Measurements from ENCODE around the gene MZF1.

The MZF1 gene

DNA sequence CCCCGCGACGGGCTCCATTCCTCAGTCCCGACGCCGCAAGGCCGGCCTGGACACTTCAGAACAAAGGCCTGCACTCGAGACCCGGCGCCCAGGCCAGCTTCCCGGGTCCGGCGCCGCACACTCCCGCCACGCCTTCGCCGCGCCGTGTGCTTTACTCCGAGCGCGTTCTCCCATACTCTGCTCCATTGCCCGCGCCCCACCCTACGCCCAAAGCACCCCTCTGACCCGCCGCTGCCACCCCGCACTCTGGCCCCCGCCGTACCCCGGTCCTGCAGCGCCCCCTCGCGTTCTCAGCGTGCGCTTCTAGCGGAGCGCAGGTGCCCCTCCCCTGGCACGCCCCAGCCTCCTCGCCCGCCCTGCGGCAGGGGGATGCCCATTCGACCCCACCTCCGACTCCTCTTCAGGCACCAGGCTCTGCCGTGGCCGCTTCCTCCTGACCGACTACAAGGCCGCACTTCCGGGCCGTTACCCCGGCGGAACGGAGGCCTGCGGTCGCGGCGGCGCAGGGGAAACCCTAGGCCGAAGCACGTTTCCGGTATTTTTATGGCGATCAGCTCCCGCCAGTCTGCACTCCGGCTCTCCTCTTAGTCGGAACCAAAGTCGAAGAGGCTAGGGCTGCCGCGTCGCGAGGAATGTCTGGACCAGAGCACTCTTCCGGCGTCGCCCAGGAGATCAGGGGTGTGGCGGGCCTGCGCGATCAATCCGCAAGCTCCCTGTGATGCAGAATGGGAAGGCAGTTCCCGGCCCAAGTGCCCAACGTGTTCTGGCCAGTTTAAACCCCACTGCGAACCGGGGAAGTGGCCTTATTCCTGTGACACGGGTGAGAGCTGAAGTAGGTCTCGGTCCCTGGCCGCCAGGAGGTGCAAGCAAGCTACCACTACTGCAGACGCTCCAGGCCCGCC, 53.5 kb downstream of the MZF1 start, which contains the start of gene ZBTB45 (continued):
- peak; percentile 99 for TF ChIP-seq PATZ1 (tag by site-specific recombination; IDR thresholded peaks at IDR 0.05)
- peak; percentile 71 for TF ChIP-seq SCRT2 (tag by site-specific recombination; IDR thresholded peaks at IDR 0.05)
- 0 out of 2 replicates have a peak, but pooled peaks have one; percentile 47 for TF ChIP-seq ZNF626 (tag by site-specific recombination; IDR thresholded peaks at IDR 0.05)
- TF ChIP-seq, protein P1, sequence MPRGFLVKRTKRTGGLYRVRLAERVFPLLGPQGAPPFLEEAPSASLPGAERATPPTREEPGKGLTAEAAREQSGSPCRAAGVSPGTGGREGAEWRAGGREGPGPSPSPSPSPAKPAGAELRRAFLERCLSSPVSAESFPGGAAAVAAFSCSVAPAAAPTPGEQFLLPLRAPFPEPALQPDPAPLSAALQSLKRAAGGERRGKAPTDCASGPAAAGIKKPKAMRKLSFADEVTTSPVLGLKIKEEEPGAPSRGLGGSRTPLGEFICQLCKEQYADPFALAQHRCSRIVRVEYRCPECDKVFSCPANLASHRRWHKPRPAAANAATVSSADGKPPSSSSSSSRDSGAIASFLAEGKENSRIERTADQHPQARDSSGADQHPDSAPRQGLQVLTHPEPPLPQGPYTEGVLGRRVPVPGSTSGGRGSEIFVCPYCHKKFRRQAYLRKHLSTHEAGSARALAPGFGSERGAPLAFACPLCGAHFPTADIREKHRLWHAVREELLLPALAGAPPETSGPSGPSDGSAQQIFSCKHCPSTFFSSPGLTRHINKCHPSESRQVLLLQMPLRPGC (tag by site-specific recombination; IDR thresholded peaks at IDR 0.05) = no peak; the same call in 1 of the 2 replicates
- no peak for TF ChIP-seq ZNF214 (tag by site-specific recombination; IDR thresholded peaks at IDR 0.05; ENCODE audit: borderline replicate concordance)
- no peak for TF ChIP-seq ZNF354C (tag by site-specific recombination; IDR thresholded peaks at IDR 0.05; ENCODE audit: borderline replicate concordance, low read depth)
- peak; percentile 87 for TF ChIP-seq ZNF394 (tag by site-specific recombination; IDR thresholded peaks at IDR 0.05; ENCODE audit: borderline replicate concordance)
- TF ChIP-seq KLF8 (tag by site-specific recombination; IDR thresholded peaks at IDR 0.05) = peak; percentile 100
- no peak for TF ChIP-seq ZNF830 (tag by site-specific recombination; IDR thresholded peaks at IDR 0.05; ENCODE audit: low read depth)
- TF ChIP-seq, protein P2, sequence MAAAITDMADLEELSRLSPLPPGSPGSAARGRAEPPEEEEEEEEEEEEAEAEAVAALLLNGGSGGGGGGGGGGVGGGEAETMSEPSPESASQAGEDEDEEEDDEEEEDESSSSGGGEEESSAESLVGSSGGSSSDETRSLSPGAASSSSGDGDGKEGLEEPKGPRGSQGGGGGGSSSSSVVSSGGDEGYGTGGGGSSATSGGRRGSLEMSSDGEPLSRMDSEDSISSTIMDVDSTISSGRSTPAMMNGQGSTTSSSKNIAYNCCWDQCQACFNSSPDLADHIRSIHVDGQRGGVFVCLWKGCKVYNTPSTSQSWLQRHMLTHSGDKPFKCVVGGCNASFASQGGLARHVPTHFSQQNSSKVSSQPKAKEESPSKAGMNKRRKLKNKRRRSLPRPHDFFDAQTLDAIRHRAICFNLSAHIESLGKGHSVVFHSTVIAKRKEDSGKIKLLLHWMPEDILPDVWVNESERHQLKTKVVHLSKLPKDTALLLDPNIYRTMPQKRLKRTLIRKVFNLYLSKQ (tag by site-specific recombination; IDR thresholded peaks at IDR 0.05; ENCODE audit: borderline replicate concordance) = 0 out of 2 replicates have a peak, but pooled peaks have one; percentile 2
- TF ChIP-seq HOXD13 (CRISPR knock-in tag; IDR thresholded peaks at IDR 0.05; ENCODE audit: borderline replicate concordance) = peak; percentile 99
- TF ChIP-seq ZNF366 (tag by site-specific recombination; conservative IDR thresholded peaks at IDR 0.05) = peak; percentile 53; the same call in 1 of the 2 replicates
- peak; percentile 73 for TF ChIP-seq ZNF600 (tag by site-specific recombination; IDR thresholded peaks at IDR 0.05)
- TF ChIP-seq, protein P3, sequence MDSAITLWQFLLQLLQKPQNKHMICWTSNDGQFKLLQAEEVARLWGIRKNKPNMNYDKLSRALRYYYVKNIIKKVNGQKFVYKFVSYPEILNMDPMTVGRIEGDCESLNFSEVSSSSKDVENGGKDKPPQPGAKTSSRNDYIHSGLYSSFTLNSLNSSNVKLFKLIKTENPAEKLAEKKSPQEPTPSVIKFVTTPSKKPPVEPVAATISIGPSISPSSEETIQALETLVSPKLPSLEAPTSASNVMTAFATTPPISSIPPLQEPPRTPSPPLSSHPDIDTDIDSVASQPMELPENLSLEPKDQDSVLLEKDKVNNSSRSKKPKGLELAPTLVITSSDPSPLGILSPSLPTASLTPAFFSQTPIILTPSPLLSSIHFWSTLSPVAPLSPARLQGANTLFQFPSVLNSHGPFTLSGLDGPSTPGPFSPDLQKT (IDR thresholded peaks at IDR 0.05; ENCODE audit: borderline replicate concordance, low read depth, low read length) = no peak
- TF ChIP-seq ZNF530 (tag by site-specific recombination; IDR thresholded peaks at IDR 0.05; ENCODE audit: low read depth) = no peak
- no peak for TF ChIP-seq ZNF510 (tag by site-specific recombination; IDR thresholded peaks at IDR 0.05; ENCODE audit: insufficient replicate concordance)
- TF ChIP-seq SETDB1 (IDR thresholded peaks at IDR 0.05; ENCODE audit: insufficient read length, low read length) = no peak
- TF ChIP-seq ZNF302 (tag by site-specific recombination; IDR thresholded peaks at IDR 0.05; ENCODE audit: low read depth) = peak; percentile 72; the same call in 1 of the 2 replicates
- peak; percentile 19; the same call in 1 of the 2 replicates for TF ChIP-seq ZNF350 (tag by site-specific recombination; IDR thresholded peaks at IDR 0.05)
- peak; percentile 68; the same call in 1 of the 2 replicates for TF ChIP-seq ZNF645 (tag by site-specific recombination; IDR thresholded peaks at IDR 0.05)
- TF ChIP-seq ZNF660 (tag by site-specific recombination; IDR thresholded peaks at IDR 0.05) = peak; percentile 98
- TF ChIP-seq, protein P4, sequence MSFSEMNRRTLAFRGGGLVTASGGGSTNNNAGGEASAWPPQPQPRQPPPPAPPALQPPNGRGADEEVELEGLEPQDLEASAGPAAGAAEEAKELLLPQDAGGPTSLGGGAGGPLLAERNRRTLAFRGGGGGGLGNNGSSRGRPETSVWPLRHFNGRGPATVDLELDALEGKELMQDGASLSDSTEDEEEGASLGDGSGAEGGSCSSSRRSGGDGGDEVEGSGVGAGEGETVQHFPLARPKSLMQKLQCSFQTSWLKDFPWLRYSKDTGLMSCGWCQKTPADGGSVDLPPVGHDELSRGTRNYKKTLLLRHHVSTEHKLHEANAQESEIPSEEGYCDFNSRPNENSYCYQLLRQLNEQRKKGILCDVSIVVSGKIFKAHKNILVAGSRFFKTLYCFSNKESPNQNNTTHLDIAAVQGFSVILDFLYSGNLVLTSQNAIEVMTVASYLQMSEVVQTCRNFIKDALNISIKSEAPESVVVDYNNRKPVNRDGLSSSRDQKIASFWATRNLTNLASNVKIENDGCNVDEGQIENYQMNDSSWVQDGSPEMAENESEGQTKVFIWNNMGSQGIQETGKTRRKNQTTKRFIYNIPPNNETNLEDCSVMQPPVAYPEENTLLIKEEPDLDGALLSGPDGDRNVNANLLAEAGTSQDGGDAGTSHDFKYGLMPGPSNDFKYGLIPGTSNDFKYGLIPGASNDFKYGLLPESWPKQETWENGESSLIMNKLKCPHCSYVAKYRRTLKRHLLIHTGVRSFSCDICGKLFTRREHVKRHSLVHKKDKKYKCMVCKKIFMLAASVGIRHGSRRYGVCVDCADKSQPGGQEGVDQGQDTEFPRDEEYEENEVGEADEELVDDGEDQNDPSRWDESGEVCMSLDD (tag by site-specific recombination; IDR thresholded peaks at IDR 0.05) = peak; percentile 99
- no peak for TF ChIP-seq ZNF585B (tag by site-specific recombination; IDR thresholded peaks at IDR 0.05)
- TF ChIP-seq ZNF792 (tag by site-specific recombination; IDR thresholded peaks at IDR 0.05) = peak; percentile 75; the same call in 1 of the 2 replicates
- TF ChIP-seq ZNF776 (tag by site-specific recombination; IDR thresholded peaks at IDR 0.05; ENCODE audit: borderline replicate concordance) = no peak
- TF ChIP-seq ZNF169 (tag by site-specific recombination; IDR thresholded peaks at IDR 0.05) = no peak
- no peak for TF ChIP-seq ZNF426 (tag by site-specific recombination; IDR thresholded peaks at IDR 0.05)
- no peak for TF ChIP-seq ZNF266 (tag by site-specific recombination; IDR thresholded peaks at IDR 0.05; ENCODE audit: low read depth)
